ENCODE measurements around the gene TCP11. TPM values are rescaled to one million over a fixed set of nuclear protein-coding genes. Genes with fewer than 3 reads are reported as not detected.

Gene TCP11
- total and polyA plus RNA-seq, 4 donors: 0.05 to 0.19 TPM; not detected in 2

- no peak overlapping the region for H3K4me3 ChIP-seq (ENCODE audit: low read depth in 1 of 3, low read length in 3 of 3)
- peaks cover 0 to 44% (median 11%) of the 10 kb centered on the region in 4 donors for H3K36me3 ChIP-seq (ENCODE audit: control insufficient read depth in 4 of 4, insufficient read depth in 3 of 4, low read depth in 1 of 4, low read length in 3 of 4)
- no peaks in the 10 kb centered on the region for H3K27me3 ChIP-seq (ENCODE audit: control insufficient read depth in 4 of 4, insufficient read depth in 4 of 4, low read length in 3 of 4)
- no peaks in the 10 kb centered on the region for H3K4me1 ChIP-seq (ENCODE audit: control insufficient read depth in 4 of 4, insufficient read depth in 4 of 4, low read length in 3 of 4)
- TF ChIP-seq TAF1 (conservative IDR thresholded peaks at IDR 0.05): no peak
- no peak for TF ChIP-seq SP1 (IDR thresholded peaks at IDR 0.05)
- TF ChIP-seq FOXA2 (IDR thresholded peaks at IDR 0.05): no peak
- TF ChIP-seq CTCF (IDR thresholded peaks at IDR 0.05; ENCODE audit: low read depth, low read length, missing input control): no peak
- no peak for TF ChIP-seq ATF3 (IDR thresholded peaks at IDR 0.05)
- TF ChIP-seq GABPA (IDR thresholded peaks at IDR 0.05 in 1 of 2, conservative IDR thresholded peaks at IDR 0.05 in 1 of 2): no peak
- no peak for TF ChIP-seq NR2F2 (IDR thresholded peaks at IDR 0.05)
- TF ChIP-seq REST (IDR thresholded peaks at IDR 0.05): no peak
- no peak for TF ChIP-seq ZBTB33 (IDR thresholded peaks at IDR 0.05)
- TF ChIP-seq FOXA1 (IDR thresholded peaks at IDR 0.05): no peak
- TF ChIP-seq YY1 (IDR thresholded peaks at IDR 0.05): no peak
- no peak for TF ChIP-seq HNF4G (IDR thresholded peaks at IDR 0.05)
- no peak for TF ChIP-seq MAX (IDR thresholded peaks at IDR 0.05)
- no peak for TF ChIP-seq RAD21 (IDR thresholded peaks at IDR 0.05)
- TF ChIP-seq EGR1 (IDR thresholded peaks at IDR 0.05; ENCODE audit: low read depth in 2 of 2): no peak
- TF ChIP-seq JUND (IDR thresholded peaks at IDR 0.05): no peak
- 88% methylated on average over 7 of the region's 7 CpGs for WGBS
- DNase-seq (ENCODE audit: low spot score): no peak
- H3K9me3 ChIP-seq (ENCODE audit: control insufficient read depth in 4 of 4, low read length in 3 of 4): no peaks in the 10 kb centered on the region
- H3K9ac ChIP-seq (ENCODE audit: low read depth in 1 of 2, low read length in 2 of 2): no peak overlapping the region
- H3K27ac ChIP-seq (ENCODE audit: low read depth in 1 of 2, low read length in 2 of 2): no peak overlapping the region
Measured at GRCh38 chr6:35068644-35069043, 72.5 kb downstream of the TCP11 start.

- no peak overlapping the region for H3K4me3 ChIP-seq (ENCODE audit: low read depth in 1 of 3, low read length in 3 of 3)
- peaks cover 0 to 45% (median 11%) of the 10 kb centered on the region in 4 donors for H3K36me3 ChIP-seq (ENCODE audit: control insufficient read depth in 4 of 4, insufficient read depth in 3 of 4, low read depth in 1 of 4, low read length in 3 of 4)
- WGBS: 84% methylated on average over 9 of the region's 9 CpGs
- TF ChIP-seq FOXA2 (IDR thresholded peaks at IDR 0.05): no peak
- TF ChIP-seq REST (IDR thresholded peaks at IDR 0.05): no peak
- no peak for TF ChIP-seq RAD21 (IDR thresholded peaks at IDR 0.05)
- no peak for TF ChIP-seq FOXA1 (IDR thresholded peaks at IDR 0.05)
- no peak for DNase-seq (ENCODE audit: low spot score)
- no peak overlapping the region for H3K27ac ChIP-seq (ENCODE audit: low read depth in 1 of 2, low read length in 2 of 2)
- no peaks in the 10 kb centered on the region for H3K9me3 ChIP-seq (ENCODE audit: control insufficient read depth in 4 of 4, low read length in 3 of 4)
- H3K27me3 ChIP-seq (ENCODE audit: control insufficient read depth in 4 of 4, insufficient read depth in 4 of 4, low read length in 3 of 4): no peaks in the 10 kb centered on the region
- H3K4me1 ChIP-seq (ENCODE audit: control insufficient read depth in 4 of 4, insufficient read depth in 4 of 4, low read length in 3 of 4): no peaks in the 10 kb centered on the region
- no peak overlapping the region for H3K9ac ChIP-seq (ENCODE audit: low read depth in 1 of 2, low read length in 2 of 2)
Measured at GRCh38 chr6:35068206-35068605, 72.9 kb downstream of the TCP11 start.
